Esophagus squamous epithelium (tissue), 5 donors: ENCODE measurements around the gene HINT2. TPM values are rescaled to one million over a fixed set of nuclear protein-coding genes. Genes with fewer than 3 reads are reported as not detected.

Experiments
- DNase-seq: peaks from one replicate; lab custom pipeline; 2025; lab: John Stamatoyannopoulos, UW
- H3K27ac ChIP-seq, 4 donors: fragments of 200-600 bp; sonication (generic); one replicate each; pipeline ENCODE4 v1.5.1; 2016 to 2019; ENCODE audit warnings: mild to moderate bottlenecking in 1 of 4
- H3K27me3 ChIP-seq, 4 donors: fragments of 200-600 bp; sonication (generic); 1 replicate in 3 of 4; 2 replicates in 1 of 4; pipeline versions ENCODE4 v1.5.1 to v1.6.0; 2017 to 2021; ENCODE audit warnings: antibody characterized with exemption in 1 of 4
- H3K36me3 ChIP-seq, 3 donors: fragments of 200-600 bp; sonication (generic); one replicate each; pipeline ENCODE4 v1.5.1; 2016 to 2019
- H3K4me1 ChIP-seq, 3 donors: fragments of 200-600 bp; sonication (generic); one replicate each; pipeline ENCODE4 v1.5.1; 2017 to 2019
- H3K4me3 ChIP-seq, 4 donors: fragments of 200-600 bp; sonication (generic); 1 replicate in 3 of 4; 2 replicates in 1 of 4; pipeline ENCODE4 v1.5.1; 2016 to 2019; ENCODE audit warnings: mild to moderate bottlenecking in 2 of 4, moderate library complexity in 1 of 4
- H3K9me3 ChIP-seq, 3 donors: fragments of 200-600 bp; sonication (generic); one replicate each; pipeline ENCODE4 v1.5.1; 2016 to 2019
- CTCF ChIP-seq, 6 experiments: fragments of 450-650 bp in 4 of 6; fragments of 200-600 bp in 2 of 6; sonication (generic) in 2 of 6; IDR thresholded peaks; one replicate each; pipeline ENCODE4 v1.5.1; 2016 to 2019; ENCODE audit warnings: antibody characterized with exemption in 6 of 6, mild to moderate bottlenecking in 4 of 6, moderate library complexity in 4 of 6
- POLR2A ChIP-seq, 4 donors: fragments of 450-650 bp; IDR thresholded peaks; one replicate each; pipeline ENCODE4 v1.6.1; 2017; ENCODE audit warnings: antibody characterized with exemption in 4 of 4, mild to moderate bottlenecking in 4 of 4, moderate library complexity in 3 of 4
- WGBS, 2 donors: methylation state at CpG; one replicate each; pipeline ENCODE4 v1.1.5; 2018; 5-methylcytosine and 5-hydroxymethylcytosine counted together
- intact Hi-C: fragments of 100-400 bp; cut with DNase I; formaldehyde crosslinking; loops from one replicate; pipeline ENCODE4 v1.15.0; 2022
- total RNA-seq, 4 donors: library from RNA; depleted of rRNA; stranded (reverse); fragments of >200 nt; gene quantifications; one replicate each; pipeline ENCODE4 v1.1.0, GENCODE V29; 2016
- donor health status: DM: yes; HTN: yes; CAD: no.

Gene HINT2
- total RNA-seq, 4 donors from 2014 or later, result 13.2 to 34.9 (median 19.5) TPM

- no peak overlapping the region for H3K4me3 ChIP-seq
- TF ChIP-seq CTCF (IDR thresholded peaks at IDR 0.05), result no peak
- TF ChIP-seq POLR2A (IDR thresholded peaks at IDR 0.05), result no peak
- H3K27me3 ChIP-seq, result peaks cover 0 to 58% (median 0%) of the 10 kb centered on the region in 4 donors
- intact Hi-C loops, result no loop called here
- DNase-seq, result no peak
- H3K9me3 ChIP-seq, result no peaks in the 10 kb centered on the region
- H3K27ac ChIP-seq, result no peak overlapping the region
- H3K36me3 ChIP-seq, result no peaks in the 10 kb centered on the region
- WGBS, 2 donors, result 92 to 94% methylated on average over 13 to 14 of the region's 15 CpGs
- H3K4me1 ChIP-seq, result peaks cover 23 to 38% (median 26%) of the 10 kb centered on the region in 3 donors
Observed at GRCh38 chr9:35840881-35841644, 26.2 kb upstream of the HINT2 start.

DNA sequence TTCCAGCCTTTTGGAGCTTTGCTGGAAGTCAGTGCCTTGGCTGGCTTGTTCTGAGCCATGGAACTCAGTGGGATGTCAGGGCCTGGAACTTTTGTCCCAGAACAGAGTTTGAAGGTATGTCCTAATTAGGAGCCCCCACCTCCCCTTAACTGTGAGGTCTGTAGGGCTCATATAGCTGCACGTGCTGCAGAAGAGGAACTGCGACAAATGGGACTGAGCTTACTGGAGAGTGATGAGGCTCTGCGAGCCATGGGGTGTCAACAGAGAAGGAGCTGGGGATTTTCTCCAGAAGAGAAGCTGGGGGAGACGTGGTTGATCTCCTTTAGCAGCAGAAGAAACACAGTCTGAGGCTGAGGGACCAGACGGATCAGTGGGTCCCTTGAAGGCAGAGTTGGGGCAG lies 25.1 kb upstream of the HINT2 start:
- intact Hi-C loops, result no loop called here
- peaks cover 0 to 57% (median 0%) of the 10 kb centered on the region in 4 donors for H3K27me3 ChIP-seq
- H3K36me3 ChIP-seq, result no peaks in the 10 kb centered on the region
- no peaks in the 10 kb centered on the region for H3K9me3 ChIP-seq
- TF ChIP-seq POLR2A (IDR thresholded peaks at IDR 0.05) (no peak), CTCF (IDR thresholded peaks at IDR 0.05) (no peak)
- H3K27ac ChIP-seq, result no peak overlapping the region
- no peak overlapping the region for H3K4me3 ChIP-seq
- WGBS, 2 donors, result 83 to 100% methylated on average over 2 to 5 of the region's 5 CpGs
- DNase-seq, result no peak
- peaks cover 12 to 29% (median 14%) of the 10 kb centered on the region in 3 donors for H3K4me1 ChIP-seq

DNA sequence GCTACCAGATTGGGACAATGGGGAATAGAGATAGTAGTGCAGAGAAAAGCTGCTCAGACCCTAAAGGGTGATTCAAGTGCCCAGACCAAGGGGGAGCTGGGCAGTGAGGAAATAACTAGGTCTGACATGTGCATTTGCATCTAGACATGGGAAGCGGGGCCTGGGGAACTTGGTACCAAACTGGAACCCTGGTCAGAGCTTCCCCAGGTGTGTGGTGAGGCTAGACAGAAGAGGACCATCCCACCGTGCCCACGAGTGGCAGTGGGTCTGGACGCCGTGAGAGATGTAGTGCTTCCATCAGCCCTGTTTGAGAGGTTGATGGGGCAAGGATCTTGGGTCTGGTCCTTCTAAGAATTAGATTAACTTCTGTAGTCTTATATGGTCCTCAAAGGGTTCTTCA lies 21.8 kb upstream of the HINT2 start:
- Histone ChIP-seq H3K36me3 (no peaks in the 10 kb centered on the region), H3K27me3 (peaks cover 0 to 38% (median 0%) of the 10 kb centered on the region in 4 donors), H3K9me3 (no peaks in the 10 kb centered on the region), H3K4me1 (peaks cover 5 to 31% (median 11%) of the 10 kb centered on the region in 3 donors), H3K4me3 (no peak overlapping the region), H3K27ac (no peak overlapping the region)
- intact Hi-C loops, result no loop called here
- TF ChIP-seq CTCF (IDR thresholded peaks at IDR 0.05) (no peak), POLR2A (IDR thresholded peaks at IDR 0.05) (no peak)
- DNase-seq, result no peak
- WGBS, 2 donors, result 90 to 91% methylated on average over 5 of the region's 5 CpGs

DNA sequence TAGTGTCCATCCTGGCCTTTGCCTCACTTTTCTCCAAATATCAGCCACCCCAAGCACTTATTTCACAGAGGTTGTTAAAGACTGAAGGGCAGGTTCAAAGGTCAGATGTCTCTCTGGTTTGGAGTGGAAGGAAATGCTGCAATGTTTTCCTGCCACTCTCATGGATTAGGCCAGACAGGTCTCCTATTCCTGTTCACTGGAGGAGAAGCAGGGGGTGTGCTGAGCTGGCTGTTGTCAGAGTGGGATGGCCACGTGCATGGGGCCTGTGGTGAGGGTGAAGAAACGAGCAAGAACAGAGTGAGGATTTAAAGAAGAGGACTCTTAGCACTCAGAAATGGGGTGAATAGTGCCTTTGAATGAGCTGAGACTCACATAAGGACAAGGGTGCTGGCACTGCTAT lies 20.9 kb upstream of the HINT2 start:
- H3K9me3 ChIP-seq, result no peaks in the 10 kb centered on the region
- H3K27ac ChIP-seq, result no peak overlapping the region
- intact Hi-C loops, result no loop called here
- 81 to 85% methylated on average over 2 of the region's 2 CpGs for whole genome bisulfite sequencing, 2 donors
- no peak overlapping the region for H3K4me3 ChIP-seq
- H3K36me3 ChIP-seq, result no peaks in the 10 kb centered on the region
- peaks cover 5 to 39% (median 11%) of the 10 kb centered on the region in 3 donors for H3K4me1 ChIP-seq
- H3K27me3 ChIP-seq, result peaks cover 0 to 30% (median 0%) of the 10 kb centered on the region in 4 donors
- TF ChIP-seq CTCF (IDR thresholded peaks at IDR 0.05), result no peak
- TF ChIP-seq POLR2A (IDR thresholded peaks at IDR 0.05), result no peak
- no peak for DNase-seq

DNA sequence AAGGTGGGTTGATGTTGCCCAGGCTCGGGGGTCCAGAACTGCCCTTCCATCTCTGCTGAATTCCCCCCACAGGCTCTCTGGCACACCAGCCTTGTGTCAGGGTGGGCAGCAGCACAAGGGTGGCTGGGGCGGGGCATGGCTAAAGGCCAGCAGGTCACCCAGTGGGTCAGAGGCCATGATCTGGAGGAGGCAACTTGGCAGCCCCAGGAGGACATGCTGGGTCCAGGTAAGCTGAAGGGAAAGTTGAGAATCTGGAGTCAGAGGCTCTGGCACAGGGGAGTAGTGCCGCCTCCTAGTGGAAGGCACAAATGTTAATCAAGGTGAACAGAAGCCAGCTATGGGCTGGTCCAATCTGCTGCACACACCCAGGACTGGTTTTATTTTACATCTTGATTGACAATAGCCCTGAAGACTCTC lies 20.4 kb upstream of the HINT2 start:
- WGBS, 2 donors, result 100% methylated on average over 1 of the region's 3 CpGs
- Histone ChIP-seq H3K36me3 (no peaks in the 10 kb centered on the region), H3K27ac (no peak overlapping the region), H3K4me1 (peaks cover 8 to 44% (median 11%) of the 10 kb centered on the region in 3 donors), H3K27me3 (peaks cover 0 to 24% (median 0%) of the 10 kb centered on the region in 4 donors), H3K9me3 (no peaks in the 10 kb centered on the region), H3K4me3 (no peak overlapping the region)
- intact Hi-C loops, result no loop called here
- DNase-seq, result no peak
- TF ChIP-seq CTCF (IDR thresholded peaks at IDR 0.05) (peak in 3 of 6 experiments; percentile 6 to 40 (median 9)), POLR2A (IDR thresholded peaks at IDR 0.05) (no peak)
